K562 treated with DMSO at 1 percent for 4 hours (cell line): ENCODE results near the gene GHRL. TPM values are rescaled to one million over a fixed set of nuclear protein-coding genes. Genes with fewer than 3 reads are reported as not detected.

Experiments used
- total RNA-seq: library from RNA; unstranded; fragments of 300-600 nt; gene quantifications from 2 replicates; pipeline ENCODE4 v1.2.3, GENCODE V29; 2022; ENCODE audit not compliant: insufficient read depth

Gene GHRL
- total RNA-seq, result 0.54 TPM in 1 of 2 replicates, not detected in the other

GRCh38 chr3:10292505-10293419 lies at the start of gene GHRL:
Gene GHRL, minus strand, starts transcription at chr3:10292947. Its CDS starts 2,767 bp downstream, at chr3:10290180.

GRCh38 chr3:10248184-10248983 lies 44.4 kb downstream of the GHRL start, which contains the start of gene TATDN2:
Gene TATDN2, plus strand, starts transcription at chr3:10248459. Its CDS starts 742 bp downstream, at chr3:10249201.

Other genes starting within 250 kb of the GHRL start
- not detected in 2 replicates for gene FANCD2OS, start 184.7 kb downstream of the GHRL start, total RNA-seq
- gene BRK1, start 177.3 kb downstream of the GHRL start, total RNA-seq, result 234 and 242 TPM in 2 replicates
- 81.1 and 91.2 TPM in 2 replicates for gene VHL, start 151.2 kb downstream of the GHRL start, total RNA-seq
- gene IRAK2, start 128.0 kb downstream of the GHRL start, total RNA-seq, result 4.3 and 6.0 TPM in 2 replicates
- 19.7 and 24.1 TPM in 2 replicates for gene TATDN2, start 44.5 kb downstream of the GHRL start, total RNA-seq
- gene SEC13, start 28.2 kb upstream of the GHRL start, total RNA-seq, result 194 and 224 TPM in 2 replicates
- gene ATP2B2, start 212.6 kb upstream of the GHRL start, total RNA-seq, result not detected in 2 replicates